GM06990 (cell line): ENCODE results near the gene SLC34A1.
"Not testable (repeated sequence)": the region's sequence is repeated elsewhere in the genome, so short reads cannot be mapped to it uniquely, and the experiment has no call there.

ENCODE experiments used
- DNase-seq: peaks from one replicate; pipeline ENCODE4 v3.0.0-alpha.2; 2011; ENCODE audit not compliant: insufficient read length; ENCODE audit errors: extremely low read depth
- H3K27me3 ChIP-seq: replicated peaks from 2 replicates; pipeline ENCODE4 v1.6.0; 2011; ENCODE audit warnings: low read length; ENCODE audit not compliant: control insufficient read depth, insufficient read depth
- H3K36me3 ChIP-seq: 2 replicates; pipeline ENCODE4 v1.5.1; 2011; ENCODE audit warnings: low read length; ENCODE audit not compliant: control insufficient read depth, insufficient read depth
- H3K4me3 ChIP-seq: replicated peaks from 2 replicates; pipeline ENCODE4 v1.5.1; 2011; ENCODE audit warnings: low read depth, mild to moderate bottlenecking, control low read depth, low read length
- TF ChIP-seq, protein P1 (sequence below): IDR thresholded peaks from 2 replicates; pipeline ENCODE4 v1.5.1; 2011; ENCODE audit warnings: low read length, control low read depth, mild to moderate bottlenecking, inconsistent platforms; ENCODE audit not compliant: insufficient read depth, poor library complexity, severe bottlenecking

SLC34A1 gene

DNA sequence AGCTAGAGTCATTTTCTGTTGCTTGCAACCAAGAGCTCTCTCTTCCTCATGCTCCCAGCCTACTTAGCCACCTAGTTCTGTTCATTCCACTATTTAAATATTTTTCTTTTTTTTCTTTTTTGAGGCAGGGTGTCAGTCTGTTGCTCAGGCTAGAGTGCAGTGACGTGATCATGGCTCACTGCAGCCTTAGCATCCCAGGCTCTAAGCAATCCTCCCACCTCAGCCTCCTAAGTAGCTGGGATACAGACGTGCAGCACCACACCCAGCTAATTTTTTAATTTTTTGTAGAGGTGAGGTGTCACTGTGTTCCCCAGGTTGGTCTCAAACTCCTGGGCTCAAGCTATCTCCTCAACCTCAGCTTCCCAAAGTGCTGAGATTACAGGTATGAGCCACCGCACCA lies 30.2 kb downstream of the SLC34A1 start:
- TF ChIP-seq, protein P1, sequence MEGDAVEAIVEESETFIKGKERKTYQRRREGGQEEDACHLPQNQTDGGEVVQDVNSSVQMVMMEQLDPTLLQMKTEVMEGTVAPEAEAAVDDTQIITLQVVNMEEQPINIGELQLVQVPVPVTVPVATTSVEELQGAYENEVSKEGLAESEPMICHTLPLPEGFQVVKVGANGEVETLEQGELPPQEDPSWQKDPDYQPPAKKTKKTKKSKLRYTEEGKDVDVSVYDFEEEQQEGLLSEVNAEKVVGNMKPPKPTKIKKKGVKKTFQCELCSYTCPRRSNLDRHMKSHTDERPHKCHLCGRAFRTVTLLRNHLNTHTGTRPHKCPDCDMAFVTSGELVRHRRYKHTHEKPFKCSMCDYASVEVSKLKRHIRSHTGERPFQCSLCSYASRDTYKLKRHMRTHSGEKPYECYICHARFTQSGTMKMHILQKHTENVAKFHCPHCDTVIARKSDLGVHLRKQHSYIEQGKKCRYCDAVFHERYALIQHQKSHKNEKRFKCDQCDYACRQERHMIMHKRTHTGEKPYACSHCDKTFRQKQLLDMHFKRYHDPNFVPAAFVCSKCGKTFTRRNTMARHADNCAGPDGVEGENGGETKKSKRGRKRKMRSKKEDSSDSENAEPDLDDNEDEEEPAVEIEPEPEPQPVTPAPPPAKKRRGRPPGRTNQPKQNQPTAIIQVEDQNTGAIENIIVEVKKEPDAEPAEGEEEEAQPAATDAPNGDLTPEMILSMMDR, result no peak
- DNase-seq, result no peak
- Histone ChIP-seq H3K36me3 (no peaks in the 10 kb centered on the region), H3K27me3 (no peaks in the 10 kb centered on the region), H3K4me3 (no peak overlapping the region)

GRCh38 chr5:177417081-177417480 lies 32.8 kb downstream of the SLC34A1 start:
- H3K27me3 ChIP-seq, H3K4me3 ChIP-seq, DNase-seq, H3K36me3 ChIP-seq: not testable (repeated sequence)

DNA sequence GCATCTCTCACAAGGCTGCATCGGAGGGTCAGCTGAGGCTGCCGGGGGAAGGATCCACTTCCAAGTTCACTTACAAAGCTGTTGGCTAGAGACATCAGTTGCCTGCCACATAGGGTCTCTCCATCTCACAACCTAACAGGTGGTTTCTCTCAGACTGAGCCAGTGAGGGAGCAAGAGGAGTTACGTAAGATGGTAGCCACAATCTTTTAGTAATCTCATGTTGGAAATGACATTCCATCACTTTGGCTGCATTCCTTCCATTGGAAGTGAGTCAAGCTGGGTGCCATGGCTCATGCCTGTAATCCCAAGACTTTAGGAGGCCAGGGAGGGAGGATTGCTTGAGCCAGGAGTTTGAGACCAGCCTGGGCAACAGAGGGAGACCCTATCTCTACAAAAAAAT lies 34.8 kb downstream of the SLC34A1 start:
- no peaks in the 10 kb centered on the region for H3K27me3 ChIP-seq
- H3K4me3 ChIP-seq, result no peak overlapping the region
- no peak for DNase-seq
- H3K36me3 ChIP-seq, result no peaks in the 10 kb centered on the region
- TF ChIP-seq, protein P1, result no peak

DNA sequence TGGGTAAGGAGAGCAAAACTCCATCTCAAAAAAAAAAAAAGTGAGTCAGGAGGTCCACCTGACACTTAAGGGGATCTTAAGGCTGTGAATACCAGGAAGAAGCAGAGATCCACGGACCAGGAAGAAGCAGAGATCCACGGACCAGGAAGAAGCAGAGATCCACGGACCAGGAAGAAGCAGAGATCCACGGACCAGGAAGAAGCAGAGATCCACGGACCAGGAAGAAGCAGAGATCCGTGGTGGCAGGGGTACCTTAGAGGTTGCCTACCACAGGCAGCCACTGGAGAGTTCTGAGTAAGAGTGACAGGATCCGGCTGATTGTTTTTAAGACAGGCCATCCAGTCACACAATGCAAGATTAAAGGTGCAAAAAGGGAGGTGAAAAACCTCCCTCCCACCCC lies 36.2 kb downstream of the SLC34A1 start:
- H3K4me3 ChIP-seq, H3K36me3 ChIP-seq, DNase-seq, H3K27me3 ChIP-seq: not testable (repeated sequence)

DNA sequence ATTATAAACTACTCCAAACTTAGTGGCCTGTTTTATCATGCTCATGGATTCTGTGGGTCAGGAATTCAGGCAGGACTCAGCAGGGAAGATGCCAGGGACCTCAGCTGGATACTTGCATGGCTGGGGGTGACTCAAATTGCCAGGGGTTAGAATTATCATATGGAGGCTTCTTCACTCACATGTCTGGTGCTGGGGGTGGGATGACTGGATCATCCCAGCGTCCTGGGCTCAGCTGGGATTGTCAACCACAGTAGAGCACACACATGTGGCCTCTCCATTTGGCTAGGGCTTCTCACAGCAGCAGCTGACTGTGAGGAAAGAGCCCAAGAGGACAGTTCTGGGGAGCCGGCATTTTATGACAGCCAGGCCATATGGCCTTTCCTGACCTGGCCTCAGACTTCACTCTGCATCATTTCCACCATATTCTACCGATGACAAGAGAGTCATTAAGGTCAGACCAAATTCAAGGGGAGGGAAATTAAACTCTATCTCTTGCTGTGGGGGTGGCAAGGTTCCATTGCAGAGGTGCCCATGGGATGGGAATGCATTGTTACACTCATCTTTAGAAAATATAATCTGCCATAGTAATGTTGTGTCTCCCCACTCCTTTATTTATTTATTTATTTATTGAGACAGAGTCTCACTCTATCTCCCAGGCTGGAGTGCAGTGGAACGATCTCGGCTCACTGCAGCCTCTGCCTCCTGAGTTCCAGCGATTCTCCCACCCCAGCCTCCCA lies 37.0 kb downstream of the SLC34A1 start:
- Histone ChIP-seq H3K36me3 (no peaks in the 10 kb centered on the region), H3K27me3 (no peaks in the 10 kb centered on the region), H3K4me3 (no peak overlapping the region)
- TF ChIP-seq, protein P1, result no peak
- DNase-seq, result no peak

GRCh38 chr5:177423671-177424070 lies 39.4 kb downstream of the SLC34A1 start:
- H3K36me3 ChIP-seq, result peaks cover 2% of the 10 kb centered on the region; the same call in 1 of the 2 replicates
- TF ChIP-seq, protein P1, result no peak
- DNase-seq, result no peak
- no peaks in the 10 kb centered on the region for H3K27me3 ChIP-seq
- no peak overlapping the region for H3K4me3 ChIP-seq
